PFSK-1 (cell line): ENCODE results near the gene MYCN.

ENCODE experiments used
- FOXP2 ChIP-seq: optimal IDR thresholded peaks from 2 replicates; pipeline ENCODE3; 2011; ENCODE audit warnings: borderline replicate concordance, control low read depth, inconsistent platforms; ENCODE audit not compliant: insufficient read depth; ENCODE audit errors: extremely low read length, extremely low read depth
- POLR2AphosphoS5 ChIP-seq: IDR thresholded peaks from 2 replicates; pipeline ENCODE4 v1.6.1; 2012; ENCODE audit warnings: low read depth, mild to moderate bottlenecking, control low read depth, low read length, moderate library complexity
- SIN3A ChIP-seq: IDR thresholded peaks from 2 replicates; pipeline ENCODE4 v1.6.1; 2012; ENCODE audit warnings: mild to moderate bottlenecking, low read length, moderate library complexity, borderline replicate concordance; ENCODE audit not compliant: insufficient read depth
- TAF1 ChIP-seq: IDR thresholded peaks from 2 replicates; pipeline ENCODE4 v1.6.1; 2012; ENCODE audit warnings: low read length, control low read depth, borderline replicate concordance; ENCODE audit not compliant: insufficient read depth
- TF ChIP-seq, protein P1 (sequence below), 2 experiments: IDR thresholded peaks; 2 replicates each; pipeline versions ENCODE4 v1.6.1 to v1.8.0; 2011 to 2012; ENCODE audit warnings: low read depth in 2 of 2, low read length in 2 of 2, control low read depth in 1 of 2, inconsistent platforms in 1 of 2, mild to moderate bottlenecking in 1 of 2, moderate library complexity in 1 of 2; ENCODE audit not compliant: insufficient read depth in 1 of 2

GRCh38 chr2:15965564-15966019 lies 25.2 kb downstream of the MYCN start:
- TF ChIP-seq POLR2AphosphoS5 = no peak
- TF ChIP-seq TAF1 = no peak
- TF ChIP-seq SIN3A = no peak
- TF ChIP-seq, protein P1, sequence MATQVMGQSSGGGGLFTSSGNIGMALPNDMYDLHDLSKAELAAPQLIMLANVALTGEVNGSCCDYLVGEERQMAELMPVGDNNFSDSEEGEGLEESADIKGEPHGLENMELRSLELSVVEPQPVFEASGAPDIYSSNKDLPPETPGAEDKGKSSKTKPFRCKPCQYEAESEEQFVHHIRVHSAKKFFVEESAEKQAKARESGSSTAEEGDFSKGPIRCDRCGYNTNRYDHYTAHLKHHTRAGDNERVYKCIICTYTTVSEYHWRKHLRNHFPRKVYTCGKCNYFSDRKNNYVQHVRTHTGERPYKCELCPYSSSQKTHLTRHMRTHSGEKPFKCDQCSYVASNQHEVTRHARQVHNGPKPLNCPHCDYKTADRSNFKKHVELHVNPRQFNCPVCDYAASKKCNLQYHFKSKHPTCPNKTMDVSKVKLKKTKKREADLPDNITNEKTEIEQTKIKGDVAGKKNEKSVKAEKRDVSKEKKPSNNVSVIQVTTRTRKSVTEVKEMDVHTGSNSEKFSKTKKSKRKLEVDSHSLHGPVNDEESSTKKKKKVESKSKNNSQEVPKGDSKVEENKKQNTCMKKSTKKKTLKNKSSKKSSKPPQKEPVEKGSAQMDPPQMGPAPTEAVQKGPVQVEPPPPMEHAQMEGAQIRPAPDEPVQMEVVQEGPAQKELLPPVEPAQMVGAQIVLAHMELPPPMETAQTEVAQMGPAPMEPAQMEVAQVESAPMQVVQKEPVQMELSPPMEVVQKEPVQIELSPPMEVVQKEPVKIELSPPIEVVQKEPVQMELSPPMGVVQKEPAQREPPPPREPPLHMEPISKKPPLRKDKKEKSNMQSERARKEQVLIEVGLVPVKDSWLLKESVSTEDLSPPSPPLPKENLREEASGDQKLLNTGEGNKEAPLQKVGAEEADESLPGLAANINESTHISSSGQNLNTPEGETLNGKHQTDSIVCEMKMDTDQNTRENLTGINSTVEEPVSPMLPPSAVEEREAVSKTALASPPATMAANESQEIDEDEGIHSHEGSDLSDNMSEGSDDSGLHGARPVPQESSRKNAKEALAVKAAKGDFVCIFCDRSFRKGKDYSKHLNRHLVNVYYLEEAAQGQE (IDR thresholded peaks at IDR 0.05; ENCODE audit: insufficient read depth in 1 of 2, low read depth in 2 of 2, low read length in 2 of 2) = no peak
- no peak for TF ChIP-seq FOXP2
